ENCODE measurements around the gene ACTR3.

GRCh38 chr2:113879457-113879856 lies 10.4 kb upstream of the ACTR3 start:
- TF ChIP-seq, protein P1, sequence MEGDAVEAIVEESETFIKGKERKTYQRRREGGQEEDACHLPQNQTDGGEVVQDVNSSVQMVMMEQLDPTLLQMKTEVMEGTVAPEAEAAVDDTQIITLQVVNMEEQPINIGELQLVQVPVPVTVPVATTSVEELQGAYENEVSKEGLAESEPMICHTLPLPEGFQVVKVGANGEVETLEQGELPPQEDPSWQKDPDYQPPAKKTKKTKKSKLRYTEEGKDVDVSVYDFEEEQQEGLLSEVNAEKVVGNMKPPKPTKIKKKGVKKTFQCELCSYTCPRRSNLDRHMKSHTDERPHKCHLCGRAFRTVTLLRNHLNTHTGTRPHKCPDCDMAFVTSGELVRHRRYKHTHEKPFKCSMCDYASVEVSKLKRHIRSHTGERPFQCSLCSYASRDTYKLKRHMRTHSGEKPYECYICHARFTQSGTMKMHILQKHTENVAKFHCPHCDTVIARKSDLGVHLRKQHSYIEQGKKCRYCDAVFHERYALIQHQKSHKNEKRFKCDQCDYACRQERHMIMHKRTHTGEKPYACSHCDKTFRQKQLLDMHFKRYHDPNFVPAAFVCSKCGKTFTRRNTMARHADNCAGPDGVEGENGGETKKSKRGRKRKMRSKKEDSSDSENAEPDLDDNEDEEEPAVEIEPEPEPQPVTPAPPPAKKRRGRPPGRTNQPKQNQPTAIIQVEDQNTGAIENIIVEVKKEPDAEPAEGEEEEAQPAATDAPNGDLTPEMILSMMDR (IDR thresholded peaks at IDR 0.05): no peak
- TF ChIP-seq POLR2A (IDR thresholded peaks at IDR 0.05): no peak

All from heart left ventricle (tissue), 13 donors.